ENCODE measurements around the gene MIA2.

DNA sequence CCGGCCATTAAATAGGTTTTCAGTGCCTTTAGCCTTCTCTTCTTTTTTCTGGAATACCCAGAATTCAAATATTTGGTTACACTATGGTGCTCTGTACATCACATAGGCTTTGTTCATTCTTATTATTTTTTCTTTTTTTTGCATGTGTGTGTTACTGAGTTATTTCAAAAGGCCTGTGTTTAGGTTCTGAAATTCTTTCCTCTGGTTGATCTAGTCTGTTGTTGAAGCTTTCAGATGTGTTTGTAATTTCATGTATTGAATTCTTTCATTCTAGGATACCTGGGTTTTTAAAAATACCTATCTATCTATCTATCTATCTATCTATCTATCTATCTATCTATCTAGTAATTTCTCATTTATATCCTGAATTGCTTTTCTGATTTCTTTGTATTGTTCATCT lies 131.6 kb downstream of the MIA2 start:
- TF ChIP-seq, protein P1, sequence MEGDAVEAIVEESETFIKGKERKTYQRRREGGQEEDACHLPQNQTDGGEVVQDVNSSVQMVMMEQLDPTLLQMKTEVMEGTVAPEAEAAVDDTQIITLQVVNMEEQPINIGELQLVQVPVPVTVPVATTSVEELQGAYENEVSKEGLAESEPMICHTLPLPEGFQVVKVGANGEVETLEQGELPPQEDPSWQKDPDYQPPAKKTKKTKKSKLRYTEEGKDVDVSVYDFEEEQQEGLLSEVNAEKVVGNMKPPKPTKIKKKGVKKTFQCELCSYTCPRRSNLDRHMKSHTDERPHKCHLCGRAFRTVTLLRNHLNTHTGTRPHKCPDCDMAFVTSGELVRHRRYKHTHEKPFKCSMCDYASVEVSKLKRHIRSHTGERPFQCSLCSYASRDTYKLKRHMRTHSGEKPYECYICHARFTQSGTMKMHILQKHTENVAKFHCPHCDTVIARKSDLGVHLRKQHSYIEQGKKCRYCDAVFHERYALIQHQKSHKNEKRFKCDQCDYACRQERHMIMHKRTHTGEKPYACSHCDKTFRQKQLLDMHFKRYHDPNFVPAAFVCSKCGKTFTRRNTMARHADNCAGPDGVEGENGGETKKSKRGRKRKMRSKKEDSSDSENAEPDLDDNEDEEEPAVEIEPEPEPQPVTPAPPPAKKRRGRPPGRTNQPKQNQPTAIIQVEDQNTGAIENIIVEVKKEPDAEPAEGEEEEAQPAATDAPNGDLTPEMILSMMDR (IDR thresholded peaks at IDR 0.05): no peak
- no peak for TF ChIP-seq ZFX (IDR thresholded peaks at IDR 0.05; ENCODE audit: borderline replicate concordance)

All from 22Rv1 (cell line).